ENCODE data around the gene KCNMA1.

KCNMA1 gene

GRCh38 chr10:77571490-77571889 is 66.1 kb downstream of the KCNMA1 start:
- no peak for TF ChIP-seq CTCF (IDR thresholded peaks at IDR 0.05)
- no peak overlapping the region for H3K9ac ChIP-seq
- H3K27ac ChIP-seq = no peak overlapping the region
- H3K9me3 ChIP-seq (ENCODE audit: control insufficient read depth, low read length) = no peaks in the 10 kb centered on the region
- no peaks in the 10 kb centered on the region for H3K36me3 ChIP-seq (ENCODE audit: control insufficient read depth, insufficient read depth, low read length)
- H3K79me2 ChIP-seq = no peaks in the 10 kb centered on the region
- H3K4me2 ChIP-seq (ENCODE audit: low read length) = no peak overlapping the region
- no peaks in the 10 kb centered on the region for H3K4me1 ChIP-seq
- H3K27me3 ChIP-seq (ENCODE audit: control insufficient read depth, insufficient read depth, low read length) = no peaks in the 10 kb centered on the region
- H2AFZ ChIP-seq = no peak overlapping the region
- no peak overlapping the region for H3K4me3 ChIP-seq (ENCODE audit: low read depth, low read length)

- no peak overlapping the region for H3K4me2 ChIP-seq (ENCODE audit: low read length)
- H3K27me3 ChIP-seq (ENCODE audit: control insufficient read depth, insufficient read depth, low read length) = peaks cover 3% of the 10 kb centered on the region
- H3K9ac ChIP-seq = no peak overlapping the region
- TF ChIP-seq CTCF (IDR thresholded peaks at IDR 0.05) = no peak
- H3K4me3 ChIP-seq (ENCODE audit: low read depth, low read length) = no peak overlapping the region
- no peak overlapping the region for H3K27ac ChIP-seq
- no peaks in the 10 kb centered on the region for H3K79me2 ChIP-seq
- no peaks in the 10 kb centered on the region for H3K36me3 ChIP-seq (ENCODE audit: control insufficient read depth, insufficient read depth, low read length)
- no peaks in the 10 kb centered on the region for H3K4me1 ChIP-seq
- no peak overlapping the region for H2AFZ ChIP-seq
- no peaks in the 10 kb centered on the region for H3K9me3 ChIP-seq (ENCODE audit: control insufficient read depth, low read length)
Measured at GRCh38 chr10:77566914-77567566, 70.6 kb downstream of the KCNMA1 start.

- no peaks in the 10 kb centered on the region for H3K9me3 ChIP-seq (ENCODE audit: control insufficient read depth, low read length)
Measured at GRCh38 chr10:77566236-77566635, 71.4 kb downstream of the KCNMA1 start.

GRCh38 chr10:77565590-77566023 is 72.0 kb downstream of the KCNMA1 start:
- no peak overlapping the region for H2AFZ ChIP-seq
- TF ChIP-seq CTCF (IDR thresholded peaks at IDR 0.05) = no peak
- H3K4me3 ChIP-seq (ENCODE audit: low read depth, low read length) = no peak overlapping the region
- no peaks in the 10 kb centered on the region for H3K36me3 ChIP-seq (ENCODE audit: control insufficient read depth, insufficient read depth, low read length)
- H3K4me2 ChIP-seq (ENCODE audit: low read length) = no peak overlapping the region
- H3K27ac ChIP-seq = no peak overlapping the region
- H3K9me3 ChIP-seq (ENCODE audit: control insufficient read depth, low read length) = no peaks in the 10 kb centered on the region
- H3K9ac ChIP-seq = no peak overlapping the region
- H3K79me2 ChIP-seq = no peaks in the 10 kb centered on the region
- H3K27me3 ChIP-seq (ENCODE audit: control insufficient read depth, insufficient read depth, low read length) = peaks cover 3% of the 10 kb centered on the region
- no peaks in the 10 kb centered on the region for H3K4me1 ChIP-seq

More at GRCh38 chr10:77566236-77566635, 71.4 kb downstream of the KCNMA1 start:
- H3K27me3 ChIP-seq (ENCODE audit: control insufficient read depth, insufficient read depth, low read length) = peaks cover 3% of the 10 kb centered on the region
- H3K36me3 ChIP-seq (ENCODE audit: control insufficient read depth, insufficient read depth, low read length) = no peaks in the 10 kb centered on the region
- no peak overlapping the region for H3K4me2 ChIP-seq (ENCODE audit: low read length)
- no peak for TF ChIP-seq CTCF (IDR thresholded peaks at IDR 0.05)
- no peak overlapping the region for H3K4me3 ChIP-seq (ENCODE audit: low read depth, low read length)
- H3K4me1 ChIP-seq = no peaks in the 10 kb centered on the region
- no peak overlapping the region for H3K27ac ChIP-seq
- H3K9ac ChIP-seq = no peak overlapping the region
- no peaks in the 10 kb centered on the region for H3K79me2 ChIP-seq
- no peak overlapping the region for H2AFZ ChIP-seq

Measured in parathyroid adenoma (tissue), 2 donors.